GM19372 (cell line): ENCODE measurements around the gene SLC25A26.
"Not testable (repeated sequence)": the region's sequence is repeated elsewhere in the genome, so short reads cannot be mapped to it uniquely, and the experiment has no call there.

ENCODE experiments used
- ATAC-seq: cut with Tn5 transposase; IDR thresholded peaks from one replicate; pipeline ENCODE4 v1.9.1; 2021; ENCODE audit warnings: mild to moderate bottlenecking, low read depth, moderate library complexity; ENCODE audit not compliant: unreplicated experiment

Gene SLC25A26

DNA sequence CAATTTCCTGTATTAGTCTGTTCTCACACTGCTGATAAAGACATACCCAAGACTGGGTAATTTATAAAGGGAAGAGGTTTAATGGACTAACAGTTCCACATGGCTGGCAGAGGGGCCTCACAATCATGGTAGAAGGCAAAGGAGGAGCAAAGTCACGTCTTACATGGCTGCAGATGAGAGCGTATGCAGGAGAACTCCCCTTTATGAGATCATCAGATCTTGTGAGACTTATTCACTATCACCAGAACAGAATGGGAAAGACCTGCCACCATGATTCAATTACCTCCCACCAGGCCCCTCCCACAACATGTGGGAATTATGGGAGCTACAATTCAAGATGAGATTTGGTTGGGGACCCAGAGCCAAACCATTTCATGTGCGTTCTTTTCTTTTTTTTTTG is 5.3 kb downstream of the SLC25A26 start:
- ATAC-seq, result not testable (repeated sequence)

DNA sequence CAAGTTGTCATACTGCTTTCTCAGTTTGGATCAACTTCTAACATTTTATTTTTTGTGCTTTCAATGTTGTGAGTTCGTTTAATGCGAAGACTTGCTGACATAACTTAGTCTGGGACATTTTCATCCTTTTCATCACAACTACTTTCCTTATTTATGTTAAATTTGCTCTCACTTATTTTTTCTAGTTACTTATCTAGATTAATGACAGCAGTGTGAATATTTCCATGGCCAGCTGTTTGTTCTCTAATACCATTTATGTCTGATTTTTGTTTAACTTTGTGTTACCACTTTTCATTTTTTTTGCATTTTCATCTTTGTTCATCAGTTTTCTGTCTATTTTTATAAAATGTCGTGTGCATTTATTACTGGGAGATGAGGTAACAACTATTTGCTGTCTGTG is 6.2 kb downstream of the SLC25A26 start:
- no peak for ATAC-seq

DNA sequence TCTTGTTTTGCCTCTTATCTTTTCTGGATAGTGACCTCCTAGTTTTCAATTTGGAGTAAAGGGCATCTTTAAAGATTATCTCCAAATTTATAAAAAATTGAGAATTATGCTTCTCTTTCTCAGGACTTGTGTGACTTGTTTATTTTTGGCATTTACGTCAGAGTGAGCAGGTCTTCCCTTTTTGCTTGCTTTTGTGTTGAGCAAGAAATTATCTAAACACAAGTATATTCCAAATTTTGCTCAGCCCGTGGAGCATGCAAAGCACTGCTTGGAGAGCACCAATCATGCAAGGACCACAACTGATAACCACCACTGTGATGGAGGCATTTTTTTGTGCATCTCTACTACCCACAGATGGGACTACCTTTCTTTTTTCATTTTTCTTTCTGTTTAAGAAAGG is 7.1 kb downstream of the SLC25A26 start:
- no peak for ATAC-seq

DNA sequence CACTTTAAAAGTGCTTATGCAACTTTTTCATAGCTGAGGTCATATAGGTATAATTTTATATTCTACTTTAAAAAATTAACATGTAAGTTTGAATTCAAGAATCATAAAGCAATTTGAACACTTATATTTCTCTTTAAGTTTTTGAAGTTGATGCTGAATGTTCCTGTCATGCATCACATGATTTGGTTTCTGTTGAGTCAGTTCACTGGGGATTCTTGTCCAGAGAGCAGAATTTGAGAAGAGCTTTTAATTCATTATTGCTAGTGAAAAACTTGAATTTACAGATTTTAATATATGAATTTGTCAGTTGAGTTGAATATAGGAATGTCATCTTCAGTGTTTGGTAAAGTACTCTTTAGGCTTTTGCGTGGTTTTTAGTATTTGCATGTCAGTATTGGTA is 7.9 kb downstream of the SLC25A26 start:
- ATAC-seq, result no peak

DNA sequence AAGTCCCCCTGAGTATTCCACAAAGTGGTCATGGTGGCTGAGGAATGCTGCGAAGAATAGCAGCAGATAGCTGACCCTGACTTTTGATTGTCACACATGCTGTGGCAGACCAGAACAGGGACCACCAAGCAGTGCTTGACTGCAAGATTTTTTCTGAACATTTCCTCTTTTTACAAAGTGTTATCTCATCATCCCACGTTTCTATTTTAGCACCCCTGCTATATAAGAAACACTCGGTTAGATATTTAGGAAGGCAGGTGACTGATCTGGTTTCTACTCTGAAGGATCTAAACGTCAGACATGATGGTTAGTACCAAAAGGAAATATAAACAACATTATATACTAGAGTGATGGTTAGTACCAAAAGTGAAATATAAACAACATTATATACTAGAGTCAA is 9.1 kb downstream of the SLC25A26 start:
- no peak for ATAC-seq

DNA sequence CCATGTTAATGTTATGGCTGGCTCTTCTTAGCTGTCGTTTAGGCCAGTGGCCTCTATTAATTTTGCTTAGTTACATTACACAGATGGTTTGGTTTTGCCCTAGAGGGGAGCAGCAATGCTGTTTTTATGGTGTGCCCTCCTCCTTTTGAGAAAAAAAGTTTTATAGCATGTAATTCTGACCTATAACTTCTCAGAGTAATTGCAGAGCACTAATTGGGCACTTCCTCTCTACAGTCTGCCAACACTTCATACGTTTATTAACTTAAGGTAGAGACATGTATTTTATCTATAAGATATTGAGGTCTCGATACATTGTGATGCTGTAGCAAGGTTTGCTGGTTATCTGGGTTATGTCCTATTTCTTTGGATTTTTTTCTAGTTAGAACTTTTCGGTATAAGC is 12.2 kb downstream of the SLC25A26 start:
- no peak for ATAC-seq

DNA sequence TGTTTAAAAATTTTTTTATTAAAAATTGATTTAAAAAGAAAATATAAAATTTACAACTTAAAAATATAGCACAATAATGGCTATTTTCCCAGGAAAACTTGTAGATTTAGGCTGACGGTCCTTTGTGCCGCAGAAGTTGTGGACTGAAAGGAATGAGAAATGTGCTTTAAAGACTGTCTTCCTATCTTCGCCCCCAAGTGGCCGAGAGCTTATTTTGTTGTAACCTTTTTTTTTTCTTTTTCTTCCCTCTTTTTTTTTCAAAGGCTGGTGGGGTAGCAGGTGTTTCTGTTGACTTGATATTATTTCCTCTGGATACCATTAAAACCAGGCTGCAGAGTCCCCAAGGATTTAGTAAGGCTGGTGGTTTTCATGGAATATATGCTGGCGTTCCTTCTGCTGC is 15.5 kb downstream of the SLC25A26 start:
- no peak for ATAC-seq

DNA sequence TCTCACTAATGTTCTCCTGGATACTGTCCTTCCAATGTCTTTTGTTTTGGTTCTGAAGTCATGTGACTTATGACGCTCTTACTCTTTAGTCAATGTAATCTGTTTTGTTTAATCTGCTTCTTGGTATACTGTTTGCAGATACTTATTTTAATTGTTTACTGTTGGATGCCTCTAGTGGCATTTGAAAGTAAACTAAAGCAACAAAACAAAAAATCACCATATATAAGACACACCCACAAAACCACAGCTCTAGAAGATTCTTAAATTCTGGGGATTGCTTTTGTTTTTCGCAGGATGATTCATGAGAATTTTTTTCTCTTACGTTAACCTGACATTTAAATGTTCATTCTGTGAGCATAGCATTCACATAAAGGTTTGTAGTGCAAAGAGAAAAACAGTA is 16.8 kb downstream of the SLC25A26 start:
- ATAC-seq, result no peak

DNA sequence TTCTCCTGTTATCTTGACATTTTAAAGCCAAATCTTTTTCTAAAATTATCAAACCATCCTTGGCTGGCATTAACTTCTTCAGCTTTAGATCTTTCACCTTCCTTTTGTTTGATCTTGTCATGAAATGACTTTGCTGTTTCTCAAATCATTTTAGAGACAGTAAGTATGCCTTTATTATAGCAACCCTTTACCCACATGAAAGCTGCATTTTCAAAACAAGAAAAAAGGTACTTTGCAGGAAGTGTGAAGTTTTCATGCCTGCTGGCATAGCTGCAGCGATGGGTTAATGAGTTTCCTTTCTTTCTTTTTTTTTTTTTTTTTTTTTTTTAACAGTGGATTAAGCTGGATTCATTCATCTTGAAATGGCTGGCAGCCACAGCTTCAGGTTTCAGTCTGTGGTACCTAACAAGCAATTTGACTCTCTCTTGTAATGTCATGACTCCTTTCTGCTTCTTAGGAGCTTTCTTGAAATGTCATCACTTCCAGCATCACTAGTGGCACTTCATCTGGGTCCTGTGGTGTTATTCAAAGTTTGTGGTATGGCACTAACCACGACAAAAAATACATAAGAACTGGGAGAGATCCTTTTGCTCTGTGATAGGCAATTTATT is 18.8 kb downstream of the SLC25A26 start:
- no peak for ATAC-seq

DNA sequence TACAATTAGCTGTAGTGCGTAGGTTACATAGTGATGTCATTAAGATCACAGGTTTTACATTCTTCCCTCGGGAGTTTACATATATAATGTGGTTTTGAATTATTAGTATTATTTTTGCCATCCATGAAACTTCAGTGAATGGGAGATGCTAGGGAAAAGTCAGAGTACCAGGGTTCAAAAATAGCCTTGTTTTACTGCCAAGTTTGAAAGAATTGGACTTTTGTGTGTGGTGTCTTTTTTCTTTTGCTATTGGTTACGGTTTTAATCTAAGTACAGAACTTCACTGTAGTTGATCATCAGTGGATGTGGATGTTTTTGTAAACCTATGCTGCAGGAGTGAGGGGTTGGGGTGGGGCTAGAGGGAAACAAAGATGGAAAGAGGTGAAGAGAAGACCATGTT is 20.7 kb downstream of the SLC25A26 start:
- ATAC-seq, result no peak

DNA sequence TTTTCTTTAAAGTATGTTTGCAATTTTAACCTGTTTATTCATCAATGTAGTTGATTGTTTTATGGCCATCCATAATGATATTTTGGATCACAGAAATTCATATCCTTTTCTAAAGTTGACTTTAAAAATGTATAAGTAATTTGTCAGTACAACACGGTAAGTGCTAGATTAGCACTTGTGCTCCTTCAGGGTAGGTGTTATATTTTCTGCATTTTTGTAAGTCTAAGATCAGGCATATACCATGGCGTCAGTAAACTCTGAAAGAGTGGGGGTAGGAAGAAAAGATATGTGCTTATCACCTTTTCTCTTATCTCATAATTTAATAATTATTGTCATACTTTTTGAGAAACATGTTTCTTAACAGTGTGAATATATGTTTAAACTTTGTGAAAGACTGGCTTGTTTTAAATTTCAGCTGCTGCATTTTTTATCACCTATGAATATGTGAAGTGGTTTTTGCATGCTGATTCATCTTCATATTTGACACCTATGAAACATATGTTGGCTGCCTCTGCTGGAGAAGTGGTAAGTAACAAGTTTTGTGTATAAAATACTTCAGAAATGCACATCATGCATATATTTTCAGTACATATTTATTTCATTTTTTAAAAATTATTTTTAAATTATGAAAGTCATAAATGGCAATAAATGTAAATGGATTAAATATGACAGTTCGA is 22.1 kb downstream of the SLC25A26 start:
- no peak for ATAC-seq

DNA sequence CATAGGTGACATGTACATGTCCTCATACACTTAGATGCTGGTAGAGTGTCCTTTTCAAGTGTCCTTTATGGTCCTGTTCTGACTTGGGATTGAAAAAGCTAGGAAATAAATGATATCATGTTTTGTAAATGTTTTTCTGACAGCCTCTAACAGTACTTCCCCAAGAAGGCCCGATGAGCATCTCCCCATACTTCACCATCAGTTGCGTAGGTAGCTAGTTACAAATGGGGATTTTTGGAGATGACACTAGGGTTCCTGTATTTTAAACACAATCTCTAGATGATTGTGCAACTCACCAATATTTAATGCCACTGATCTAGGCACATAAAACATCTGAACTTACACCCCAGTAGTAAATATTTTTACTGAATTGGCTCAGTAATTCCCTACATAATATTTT is 27.8 kb downstream of the SLC25A26 start:
- ATAC-seq, result no peak

DNA sequence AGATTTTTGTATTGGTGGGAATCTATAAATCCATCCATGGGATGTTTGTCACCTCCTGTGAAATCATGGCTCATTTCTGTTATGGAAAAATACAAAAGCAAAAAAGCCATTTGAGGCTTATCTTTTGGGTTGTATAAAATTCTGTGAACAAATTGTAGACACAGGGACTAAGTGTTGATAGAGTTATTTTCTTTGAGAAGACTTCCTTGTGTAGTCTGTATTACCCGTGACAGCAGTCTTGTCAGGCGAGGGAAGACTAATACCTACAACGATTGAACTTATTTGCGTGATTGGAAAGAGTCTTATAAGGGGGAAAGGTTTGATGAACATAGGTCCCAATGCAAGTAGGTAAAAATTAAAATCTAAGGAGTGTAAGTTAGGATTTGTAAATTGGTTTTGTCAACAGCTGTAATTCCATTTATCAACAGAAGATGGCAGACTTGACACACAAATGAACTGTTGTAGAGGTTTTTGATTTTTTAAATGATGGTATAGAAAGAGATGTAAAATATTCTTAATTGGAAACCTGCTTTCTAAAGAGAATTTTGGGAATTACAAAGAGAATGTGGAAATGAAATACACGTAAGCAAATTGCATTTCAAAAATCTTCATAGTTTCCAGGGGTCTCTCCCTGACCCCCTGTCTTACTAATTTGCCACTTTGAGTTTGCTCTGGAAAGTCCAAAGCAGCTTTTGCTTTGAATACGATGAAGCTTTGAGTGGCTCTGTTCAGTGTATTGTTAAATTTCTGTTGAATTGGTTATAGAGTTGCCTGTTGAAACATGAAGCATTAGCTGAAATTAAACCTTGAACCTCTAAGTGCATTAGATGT is 33.2 kb downstream of the SLC25A26 start:
- ATAC-seq, result no peak

DNA sequence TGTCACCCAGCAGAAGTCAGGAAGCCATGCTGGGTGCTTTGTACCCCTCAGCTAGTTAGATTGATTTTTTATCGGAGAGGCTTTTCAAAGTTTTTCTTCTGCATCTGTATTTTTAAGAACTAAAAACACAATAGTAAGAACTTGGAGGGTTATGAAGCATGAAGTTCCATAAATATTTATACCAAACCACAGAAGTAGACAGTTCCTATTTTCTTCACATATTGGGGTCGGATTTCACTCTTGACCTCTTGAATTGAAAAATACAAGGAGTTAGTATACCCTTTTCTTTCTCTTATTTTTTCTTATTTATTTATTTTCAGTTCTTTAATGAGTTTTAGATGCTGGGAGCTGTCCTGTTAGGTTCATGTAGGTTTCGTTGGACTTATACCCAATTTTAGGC is 35.1 kb downstream of the SLC25A26 start:
- ATAC-seq, result no peak

DNA sequence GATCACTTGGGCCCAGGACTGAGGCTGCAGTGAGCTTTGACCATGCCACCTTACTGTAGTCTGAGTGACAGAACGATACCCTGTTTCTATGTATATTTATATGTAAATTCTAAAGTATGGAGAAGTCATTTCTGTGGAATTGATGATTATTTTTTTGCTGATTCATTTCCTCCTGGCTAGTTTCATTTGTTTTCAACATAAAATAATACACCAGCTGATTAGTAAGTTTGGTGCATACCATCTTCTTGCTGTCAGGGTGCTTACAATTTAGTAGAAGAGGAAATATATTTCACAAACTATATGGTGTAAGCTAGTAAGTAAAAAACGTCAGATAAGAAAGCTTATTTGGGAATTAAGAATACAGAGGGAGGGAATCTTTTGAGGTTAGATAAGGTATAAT is 36.0 kb downstream of the SLC25A26 start:
- no peak for ATAC-seq

DNA sequence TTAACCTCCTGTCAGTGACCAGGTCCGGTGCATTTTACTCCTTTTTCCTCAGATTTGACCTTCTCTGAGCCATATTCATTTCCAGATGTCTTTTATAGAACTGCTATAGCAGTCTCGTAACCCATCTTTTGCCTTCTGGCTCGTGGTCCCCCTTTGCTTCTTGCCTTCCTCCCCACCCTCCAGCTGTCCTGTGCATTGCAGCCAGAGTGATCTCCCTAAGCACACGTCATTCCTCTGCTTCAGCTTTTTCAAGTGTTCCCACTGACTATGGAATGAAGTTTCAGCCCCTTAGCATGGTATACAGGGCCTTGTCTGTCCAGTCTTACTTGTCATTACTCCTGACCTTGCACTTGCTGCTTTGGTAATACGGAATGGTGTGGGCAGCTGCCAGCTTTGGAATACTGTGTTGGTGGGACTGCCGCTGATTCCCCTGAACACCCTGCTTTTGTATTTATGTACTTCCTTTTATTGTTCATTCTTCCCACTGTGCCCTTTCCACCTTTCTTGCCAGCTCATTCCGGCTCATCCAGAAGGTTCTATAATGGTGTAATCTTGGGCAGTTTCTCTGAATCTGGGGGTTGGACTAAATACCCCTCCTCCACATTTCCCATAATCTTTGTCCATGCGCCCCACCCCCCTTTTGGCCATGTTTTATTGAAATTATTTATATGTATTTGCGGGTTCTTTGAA is 38.9 kb downstream of the SLC25A26 start:
- no peak for ATAC-seq

DNA sequence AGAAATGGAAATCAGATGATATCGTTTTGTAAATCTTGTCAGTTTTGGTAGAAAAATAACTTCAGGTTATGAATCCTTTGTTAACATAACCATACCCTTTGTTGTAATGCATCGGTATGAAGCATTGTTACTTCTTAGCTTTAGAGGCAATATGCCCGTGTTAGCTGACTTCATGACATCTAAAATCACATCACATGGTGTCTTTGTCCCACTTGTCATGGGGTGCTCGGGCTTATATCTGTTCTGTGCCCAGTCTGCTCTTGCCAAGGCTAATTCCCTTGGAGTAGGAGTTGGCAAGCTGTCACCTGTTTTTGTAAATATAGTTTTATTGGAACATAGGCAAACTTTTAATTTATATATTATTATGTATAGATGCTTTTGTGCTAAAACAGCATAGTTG is 39.6 kb downstream of the SLC25A26 start:
- ATAC-seq, result no peak

DNA sequence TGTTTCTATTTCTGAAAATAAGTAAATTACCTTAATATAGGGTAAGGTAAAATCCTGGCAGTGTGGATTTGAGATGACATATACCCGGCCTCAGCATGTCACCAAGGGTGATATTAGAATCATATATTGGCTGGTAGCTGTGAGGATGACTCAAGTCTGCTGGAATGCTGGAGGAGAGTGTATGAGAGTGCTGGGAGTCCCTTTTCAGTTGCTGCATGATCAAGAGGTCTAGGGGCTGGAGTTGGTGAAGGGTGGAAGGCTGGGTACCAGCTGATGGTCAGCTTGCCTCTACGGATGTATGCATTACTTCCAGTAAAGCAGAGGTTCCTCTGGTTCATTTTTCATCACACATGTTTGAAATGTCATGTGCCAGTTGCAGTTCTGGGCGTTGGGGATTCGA is 40.6 kb downstream of the SLC25A26 start:
- no peak for ATAC-seq

DNA sequence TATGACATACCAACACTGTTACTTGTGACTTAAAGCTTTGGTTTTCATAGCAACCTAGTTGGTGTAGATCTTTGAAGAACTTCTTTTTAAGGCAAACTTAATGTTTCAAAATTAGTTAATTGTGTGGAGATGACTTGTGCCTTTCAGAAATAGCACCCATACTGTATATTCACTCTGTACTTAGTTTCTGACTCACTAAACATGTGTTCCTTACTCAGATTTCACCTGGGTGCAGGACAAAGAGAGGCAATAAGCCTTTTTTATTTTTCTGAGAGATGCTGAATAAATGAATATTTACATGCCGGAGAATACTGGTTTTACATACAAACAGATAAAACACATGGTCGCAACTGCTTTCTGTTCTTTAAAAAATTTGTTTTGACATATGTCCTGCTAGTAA is 44.8 kb downstream of the SLC25A26 start:
- no peak for ATAC-seq

DNA sequence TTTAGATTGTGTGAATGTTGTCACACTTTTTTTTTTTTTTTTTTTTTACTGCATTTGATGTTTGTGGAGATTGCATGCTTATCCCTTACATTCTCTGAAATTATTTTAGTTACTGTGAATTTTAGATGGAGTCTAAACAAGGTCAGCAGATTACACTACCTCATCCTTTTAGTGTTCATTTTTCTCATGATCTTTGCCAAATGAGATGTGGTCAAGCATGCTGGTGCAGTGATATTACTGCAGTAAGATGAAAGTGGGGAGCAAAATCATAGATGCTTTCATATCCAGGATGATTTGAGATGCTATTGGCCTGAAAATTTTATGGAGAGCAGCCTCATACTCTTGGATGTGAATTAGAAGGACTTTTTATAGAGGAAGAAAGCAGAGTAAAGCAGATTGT is 45.8 kb downstream of the SLC25A26 start:
- no peak for ATAC-seq

DNA sequence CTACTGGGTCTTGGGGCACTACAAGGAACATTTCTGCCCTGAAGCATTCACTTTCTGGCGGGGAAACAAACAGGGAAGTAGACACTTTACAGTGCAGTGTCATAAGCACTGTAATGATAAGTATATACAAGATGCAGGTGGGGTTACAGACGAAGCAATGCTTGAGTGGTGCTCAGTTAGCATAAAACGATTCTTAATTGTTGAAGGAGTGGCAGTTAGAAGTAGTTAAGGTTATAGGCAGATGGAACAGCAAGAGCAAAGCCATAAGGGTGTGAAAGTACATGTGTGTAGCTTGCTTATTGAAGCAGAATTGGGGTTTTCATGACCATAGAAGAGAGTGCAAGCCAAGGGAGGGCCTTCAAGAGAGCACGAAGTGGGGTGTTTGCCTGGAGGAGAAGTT is 46.2 kb downstream of the SLC25A26 start:
- no peak for ATAC-seq
